CD14-positive monocyte (primary cell): Measurements from ENCODE around the gene SLC25A30. TPM values are rescaled to one million over a fixed set of nuclear protein-coding genes. Genes with fewer than 3 reads are reported as not detected.

Experiments used
- DNase-seq, 3 donors: peaks; one replicate each; pipeline ENCODE4 v3.0.0-alpha.2; 2011 to 2022
- H2AFZ ChIP-seq: 2 replicates; pipeline ENCODE4 v1.6.0; 2012; ENCODE audit warnings: mild to moderate bottlenecking, low read depth, low read length, inconsistent platforms; ENCODE audit not compliant: insufficient read depth, poor library complexity, severe bottlenecking
- H3K27ac ChIP-seq, 2 donors: 1 replicate in 1 of 2; 2 replicates in 1 of 2; pipeline ENCODE4 v1.5.1; 2012 to 2013; ENCODE audit warnings: low read length in 2 of 2, control low read depth in 1 of 2, inconsistent platforms in 1 of 2, low read depth in 1 of 2, mild to moderate bottlenecking in 1 of 2
- H3K27me3 ChIP-seq, 2 donors: one replicate each; pipeline versions ENCODE4 v1.6.0 to v1.6.1; 2011 to 2013; ENCODE audit warnings: low read length in 2 of 2; ENCODE audit not compliant: control insufficient read depth in 2 of 2, insufficient read depth in 2 of 2
- H3K36me3 ChIP-seq, 2 donors: replicated peaks in 1 of 2; 1 replicate in 1 of 2; 2 replicates in 1 of 2; pipeline versions ENCODE4 v1.5.1 to v1.6.1; 2012 to 2013; ENCODE audit warnings: low read length in 2 of 2, control low read depth in 1 of 2, inconsistent platforms in 1 of 2, mild to moderate bottlenecking in 1 of 2; ENCODE audit not compliant: insufficient read depth in 2 of 2, control insufficient read depth in 1 of 2
- H3K4me1 ChIP-seq, 2 donors: 1 replicate in 1 of 2; 2 replicates in 1 of 2; pipeline versions ENCODE4 v1.5.1 to v1.6.1; 2012 to 2013; ENCODE audit warnings: low read length in 2 of 2, control low read depth in 1 of 2, inconsistent platforms in 1 of 2, mild to moderate bottlenecking in 1 of 2, moderate library complexity in 1 of 2; ENCODE audit not compliant: insufficient read depth in 2 of 2, control insufficient read depth in 1 of 2
- H3K4me2 ChIP-seq: replicated peaks from 2 replicates; pipeline ENCODE3; 2012; ENCODE audit warnings: low read length, moderate library complexity, mild to moderate bottlenecking; ENCODE audit not compliant: poor library complexity, severe bottlenecking; ENCODE audit errors: extremely low read depth
- H3K4me3 ChIP-seq, 3 experiments: fragments of 200-600 bp in 1 of 3; sonication (generic) in 1 of 3; replicated peaks in 1 of 3; 1 replicate in 2 of 3; 2 replicates in 1 of 3; pipeline ENCODE4 v1.5.1; 2011 to 2013; ENCODE audit warnings: low read length in 3 of 3, mild to moderate bottlenecking in 3 of 3, control low read depth in 2 of 3, low read depth in 2 of 3, inconsistent platforms in 1 of 3, moderate library complexity in 1 of 3
- H3K79me2 ChIP-seq: 2 replicates; pipeline ENCODE4 v1.6.0; 2012; ENCODE audit warnings: mild to moderate bottlenecking, control low read depth, inconsistent platforms, low read length, moderate library complexity; ENCODE audit not compliant: insufficient read depth
- H3K9ac ChIP-seq: 2 replicates; pipeline ENCODE4 v1.6.0; 2017; ENCODE audit warnings: low read length, mild to moderate bottlenecking; ENCODE audit not compliant: insufficient read depth, poor library complexity, severe bottlenecking
- H3K9me3 ChIP-seq, 2 donors: replicated peaks in 1 of 2; 1 replicate in 1 of 2; 2 replicates in 1 of 2; pipeline versions ENCODE4 v1.5.1 to v1.6.1; 2012 to 2013; ENCODE audit warnings: low read length in 2 of 2, control low read depth in 1 of 2; ENCODE audit not compliant: control insufficient read depth in 1 of 2, insufficient read depth in 1 of 2
- H4K20me1 ChIP-seq: 2 replicates; pipeline ENCODE4 v1.6.0; 2012; ENCODE audit warnings: mild to moderate bottlenecking, low read length, control low read depth, moderate library complexity; ENCODE audit not compliant: insufficient read depth
- H3K27ac Mint-ChIP-seq, 7 donors: one replicate each; pipeline ENCODE4 v1.8.0; 2020; ENCODE audit warnings: mild to moderate bottlenecking in 7 of 7, mixed read lengths in 7 of 7, moderate library complexity in 6 of 7, inconsistent platforms in 2 of 7
- H3K27me3 Mint-ChIP-seq, 3 donors: one replicate each; pipeline ENCODE4 v1.8.0; 2021 to 2022; ENCODE audit warnings: low read depth in 3 of 3, mild to moderate bottlenecking in 3 of 3, mixed read lengths in 3 of 3, moderate library complexity in 3 of 3, inconsistent platforms in 1 of 3
- H3K36me3 Mint-ChIP-seq, 2 donors: one replicate each; pipeline ENCODE4 v1.8.0; 2020; ENCODE audit warnings: mixed read lengths in 2 of 2, inconsistent platforms in 1 of 2, mild to moderate bottlenecking in 1 of 2
- H3K4me1 Mint-ChIP-seq: one replicate; pipeline ENCODE4 v1.8.0; 2020; ENCODE audit warnings: mild to moderate bottlenecking, mixed read lengths
- H3K4me3 Mint-ChIP-seq, 2 donors: one replicate each; pipeline ENCODE4 v1.8.0; 2020; ENCODE audit warnings: mild to moderate bottlenecking in 2 of 2, mixed read lengths in 2 of 2, moderate library complexity in 1 of 2
- H3K9me3 Mint-ChIP-seq, 7 donors: one replicate each; pipeline ENCODE4 v1.8.0; 2020 to 2022; ENCODE audit warnings: mixed read lengths in 7 of 7, mild to moderate bottlenecking in 6 of 7, moderate library complexity in 6 of 7, inconsistent platforms in 2 of 7
- CTCF ChIP-seq: fragments of 200-600 bp; IDR thresholded peaks from one replicate; pipeline ENCODE4 v1.8.0; 2022; ENCODE audit warnings: antibody characterized with exemption, mild to moderate bottlenecking
- WGBS: methylation state at CpG from one replicate; pipeline ENCODE4 v1.1.5; 2013; ENCODE audit warnings: missing lambda C conversion rate; ENCODE audit not compliant: insufficient coverage; 5-methylcytosine and 5-hydroxymethylcytosine counted together
- intact Hi-C, 2 donors: fragments of 100-400 bp; cut with micrococcal nuclease; formaldehyde crosslinking; loops; one replicate each; pipeline versions ENCODE4 v1.15.0 to v1.15.1; 2023
- polyA plus RNA-seq, 3 donors: library from polyadenylated mRNA; depleted of rRNA in 1 of 3; unstranded in 2 of 3; stranded (reverse) in 1 of 3; fragments of 300-500 nt in 2 of 3; fragments of >200 nt in 1 of 3; fragmentation: Illumina TruSeq in 2 of 3; gene quantifications; 1 replicate in 2 of 3; 2 replicates in 1 of 3; pipeline ENCODE4 v1.2.3, GENCODE V29; 2012 to 2021

Gene SLC25A30
- polyA plus RNA-seq, 3 donors = 0.92 to 14.0 (median 2.3) TPM

DNA sequence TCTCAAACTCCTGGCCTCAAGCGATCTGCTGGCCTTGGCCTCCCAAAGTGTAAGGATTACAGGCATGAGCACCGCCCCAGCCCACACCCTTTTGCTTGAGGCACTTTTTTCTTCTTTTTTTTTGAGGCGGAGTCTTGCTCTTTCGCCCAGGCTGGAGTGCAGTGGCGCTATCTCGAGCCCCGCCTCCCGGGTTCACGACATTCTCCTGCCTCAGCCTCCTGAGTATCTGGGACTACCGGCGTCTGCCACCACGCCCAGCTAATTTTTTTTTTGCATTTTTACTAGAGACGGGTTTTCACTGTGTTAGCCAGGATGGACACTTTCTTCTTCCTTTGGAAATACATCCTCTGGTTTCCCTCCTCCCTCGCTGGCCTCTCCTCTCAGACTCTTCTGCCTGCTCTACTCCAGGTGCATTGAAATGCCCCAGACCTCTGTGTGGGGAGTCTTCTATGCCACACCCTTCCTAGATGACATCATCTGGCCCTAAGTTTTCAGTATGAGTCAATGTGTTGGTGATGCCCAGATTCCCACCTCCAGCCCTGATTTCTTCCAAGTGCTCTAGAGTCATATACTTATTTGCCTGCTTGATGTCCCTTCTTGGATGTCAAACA is 56.5 kb downstream of the SLC25A30 start:
- Histone ChIP-seq H3K4me3 (no peak overlapping the region), H3K9me3 (no peaks in the 10 kb centered on the region), H3K9ac (no peak overlapping the region), H2AFZ (no peak overlapping the region), H3K36me3 (peaks cover 0 to 5% of the 10 kb centered on the region in 2 donors), H3K4me2 (no peak overlapping the region), H3K27ac (no peak overlapping the region), H4K20me1 (no peaks in the 10 kb centered on the region), H3K27me3 (no peaks in the 10 kb centered on the region), H3K79me2 (no peaks in the 10 kb centered on the region), H3K4me1 (peaks cover 5 to 6% of the 10 kb centered on the region in 2 donors)
- Mint-ChIP-seq H3K27me3 (no peaks in the 10 kb centered on the region), H3K4me1 (peaks cover 13% of the 10 kb centered on the region), H3K9me3 (peaks cover 0 to 6% (median 3%) of the 10 kb centered on the region in 7 donors), H3K27ac (no peak overlapping the region), H3K36me3 (peaks cover 22 to 24% of the 10 kb centered on the region in 2 donors), H3K4me3 (no peak overlapping the region)
- DNase-seq = peak in 1 of 3 donors; percentile 17
- WGBS = 98% methylated on average over 13 of the region's 14 CpGs
- TF ChIP-seq CTCF = no peak
- intact Hi-C loops = no loop called here

DNA sequence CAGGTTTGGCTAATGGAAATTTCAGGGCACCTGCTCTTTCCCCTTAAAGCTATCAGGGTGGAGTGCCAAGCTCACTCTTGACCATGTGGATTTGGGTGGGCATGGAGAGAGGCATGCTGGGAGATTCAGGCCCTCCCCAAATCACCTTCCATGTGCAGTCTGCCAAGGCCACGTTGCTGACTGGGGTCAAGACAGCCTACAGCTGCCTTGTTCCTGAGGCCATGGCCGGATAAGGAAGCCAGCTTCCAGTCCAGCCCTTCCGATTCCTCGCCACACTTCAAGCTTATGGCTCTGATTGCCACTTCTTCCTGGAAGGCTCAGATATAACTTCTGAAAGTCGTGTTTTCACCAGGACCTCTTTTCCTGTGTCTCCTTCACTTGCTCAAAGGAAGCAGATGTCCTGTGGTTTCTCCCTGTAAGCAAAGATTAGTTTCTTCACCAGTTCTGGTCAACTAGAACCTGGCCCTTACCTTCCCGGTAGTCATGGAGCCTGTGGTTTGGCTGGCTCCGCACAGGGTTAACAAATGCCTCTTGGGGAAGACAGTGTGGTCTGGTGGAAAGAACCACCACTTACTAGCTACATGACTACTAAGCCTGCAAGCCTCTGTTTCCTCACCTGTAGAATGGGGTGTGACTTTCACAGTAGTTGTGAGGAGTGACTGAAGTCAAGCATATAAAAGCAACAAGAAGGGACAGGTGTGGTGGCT is 61.1 kb downstream of the SLC25A30 start:
- Mint-ChIP-seq H3K36me3 (peaks cover 28 to 40% of the 10 kb centered on the region in 2 donors), H3K4me3 (no peak overlapping the region), H3K27ac (peak overlapping the region in 4 of 7 donors; percentile 21 to 57 (median 44)), H3K9me3 (peaks cover 0 to 5% (median 0%) of the 10 kb centered on the region in 7 donors), H3K27me3 (no peaks in the 10 kb centered on the region), H3K4me1 (peaks cover 27% of the 10 kb centered on the region)
- Histone ChIP-seq H4K20me1 (no peaks in the 10 kb centered on the region), H3K9ac (no peak overlapping the region), H3K4me1 (peaks cover 16 to 18% of the 10 kb centered on the region in 2 donors), H3K9me3 (no peaks in the 10 kb centered on the region), H3K4me3 (no peak overlapping the region), H3K27ac (peak overlapping the region in 1 of 2 donors; percentile 1), H2AFZ (no peak overlapping the region), H3K4me2 (no peak overlapping the region), H3K36me3 (peaks cover under 1 to 13% of the 10 kb centered on the region in 2 donors), H3K79me2 (no peaks in the 10 kb centered on the region), H3K27me3 (no peaks in the 10 kb centered on the region)
- intact Hi-C loops = no loop called here
- no peak for TF ChIP-seq CTCF
- 7% methylated on average over 4 of the region's 7 CpGs for WGBS
- DNase-seq = no peak
